Ascending aorta (tissue), 2 donors: ENCODE data around the gene PRLHR. TPM values are rescaled to one million over a fixed set of nuclear protein-coding genes. Genes with fewer than 3 reads are reported as not detected.

Source experiments
- DNase-seq, 2 donors: peaks; one replicate each; pipeline ENCODE4 v3.0.0-alpha.2; 2019; ENCODE audit warnings: low spot score in 2 of 2
- H3K27ac ChIP-seq, 2 donors: fragments of 200-600 bp; sonication (generic); one replicate each; pipeline ENCODE4 v1.5.1; 2016 to 2017; ENCODE audit warnings: mild to moderate bottlenecking in 1 of 2
- H3K27me3 ChIP-seq: fragments of 200-600 bp; sonication (generic); one replicate; pipeline ENCODE4 v1.5.1; 2017
- H3K36me3 ChIP-seq, 2 donors: fragments of 200-600 bp; sonication (generic); one replicate each; pipeline ENCODE4 v1.5.1; 2016
- H3K4me1 ChIP-seq, 2 donors: fragments of 200-600 bp; sonication (generic); one replicate each; pipeline ENCODE4 v1.5.1; 2016 to 2017; ENCODE audit warnings: mild to moderate bottlenecking in 1 of 2
- H3K4me3 ChIP-seq, 2 donors: fragments of 200-600 bp; sonication (generic); one replicate each; pipeline ENCODE4 v1.5.1; 2016 to 2017; ENCODE audit warnings: mild to moderate bottlenecking in 1 of 2
- H3K9me3 ChIP-seq, 2 donors: fragments of 200-600 bp; sonication (generic); one replicate each; pipeline ENCODE4 v1.5.1; 2016
- intact Hi-C: fragments of 100-400 bp; cut with DNase I; formaldehyde crosslinking; loops from one replicate; pipeline ENCODE4 v1.15.1; 2023
- total RNA-seq: library from RNA; depleted of rRNA; stranded (reverse); fragments of >200 nt; gene quantifications from one replicate; pipeline ENCODE4 v1.1.0, GENCODE V29; 2016
- TF ChIP-seq, protein P1 (sequence below), 3 experiments: fragments of 200-600 bp in 2 of 3; fragments of 450-650 bp in 1 of 3; sonication (generic) in 2 of 3; IDR thresholded peaks; one replicate each; pipeline ENCODE4 v1.5.1; 2016 to 2019; ENCODE audit warnings: antibody characterized with exemption in 3 of 3, mild to moderate bottlenecking in 1 of 3, moderate library complexity in 1 of 3

Gene PRLHR
- total RNA-seq, 1 donor from 2014 or later, result not detected

DNA sequence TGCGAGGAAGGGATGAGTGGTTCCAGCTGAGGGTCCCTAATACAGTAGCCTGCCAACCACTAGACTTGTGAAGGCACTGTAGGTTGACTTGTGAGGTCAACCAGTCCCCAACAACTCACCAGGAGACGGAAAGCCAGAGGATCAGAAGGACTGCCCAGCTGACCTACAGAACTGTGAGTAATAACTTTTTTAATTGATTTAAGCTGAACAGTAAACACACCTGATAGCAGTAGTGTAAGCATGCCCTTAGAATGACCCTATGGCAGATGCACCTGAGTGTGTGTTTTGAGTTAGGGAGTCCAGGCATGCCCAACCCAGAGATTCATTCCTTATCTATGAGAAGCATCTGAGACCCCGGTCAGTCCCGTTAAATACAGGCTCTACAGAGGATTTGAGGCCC lies 14.1 kb downstream of the PRLHR start:
- TF ChIP-seq, protein P1, sequence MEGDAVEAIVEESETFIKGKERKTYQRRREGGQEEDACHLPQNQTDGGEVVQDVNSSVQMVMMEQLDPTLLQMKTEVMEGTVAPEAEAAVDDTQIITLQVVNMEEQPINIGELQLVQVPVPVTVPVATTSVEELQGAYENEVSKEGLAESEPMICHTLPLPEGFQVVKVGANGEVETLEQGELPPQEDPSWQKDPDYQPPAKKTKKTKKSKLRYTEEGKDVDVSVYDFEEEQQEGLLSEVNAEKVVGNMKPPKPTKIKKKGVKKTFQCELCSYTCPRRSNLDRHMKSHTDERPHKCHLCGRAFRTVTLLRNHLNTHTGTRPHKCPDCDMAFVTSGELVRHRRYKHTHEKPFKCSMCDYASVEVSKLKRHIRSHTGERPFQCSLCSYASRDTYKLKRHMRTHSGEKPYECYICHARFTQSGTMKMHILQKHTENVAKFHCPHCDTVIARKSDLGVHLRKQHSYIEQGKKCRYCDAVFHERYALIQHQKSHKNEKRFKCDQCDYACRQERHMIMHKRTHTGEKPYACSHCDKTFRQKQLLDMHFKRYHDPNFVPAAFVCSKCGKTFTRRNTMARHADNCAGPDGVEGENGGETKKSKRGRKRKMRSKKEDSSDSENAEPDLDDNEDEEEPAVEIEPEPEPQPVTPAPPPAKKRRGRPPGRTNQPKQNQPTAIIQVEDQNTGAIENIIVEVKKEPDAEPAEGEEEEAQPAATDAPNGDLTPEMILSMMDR (IDR thresholded peaks at IDR 0.05), result no peak
- H3K27me3 ChIP-seq, result no peaks in the 10 kb centered on the region
- no peaks in the 10 kb centered on the region for H3K4me1 ChIP-seq
- intact Hi-C loops, result no loop called here
- H3K27ac ChIP-seq, result no peak overlapping the region
- no peaks in the 10 kb centered on the region for H3K9me3 ChIP-seq
- H3K36me3 ChIP-seq, result no peaks in the 10 kb centered on the region
- no peak for DNase-seq
- H3K4me3 ChIP-seq, result no peak overlapping the region

DNA sequence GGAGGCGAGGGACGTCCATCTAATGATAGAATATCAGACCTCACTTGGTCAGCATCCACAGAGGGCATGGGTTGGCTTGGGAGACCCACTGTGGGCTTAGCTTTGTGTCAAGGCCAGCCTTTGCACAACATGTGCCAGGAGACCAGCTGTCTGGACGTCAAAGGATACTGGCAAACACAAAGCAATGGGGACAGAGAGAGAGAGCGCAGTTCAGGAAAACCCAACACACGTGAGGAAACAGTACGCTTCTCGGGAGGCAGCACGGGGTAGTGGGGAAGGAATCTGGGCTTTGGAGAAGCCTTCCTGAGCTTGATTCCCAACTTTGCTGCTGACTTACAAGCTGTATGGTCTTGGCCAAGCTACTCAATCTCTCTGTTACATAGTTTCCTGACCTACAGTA lies 14.7 kb downstream of the PRLHR start:
- intact Hi-C loops, result no loop called here
- H3K27me3 ChIP-seq, result no peaks in the 10 kb centered on the region
- H3K27ac ChIP-seq, result no peak overlapping the region
- TF ChIP-seq, protein P1 (IDR thresholded peaks at IDR 0.05), result no peak
- no peak overlapping the region for H3K4me3 ChIP-seq
- H3K4me1 ChIP-seq, result no peaks in the 10 kb centered on the region
- H3K36me3 ChIP-seq, result no peaks in the 10 kb centered on the region
- H3K9me3 ChIP-seq, result no peaks in the 10 kb centered on the region
- DNase-seq, result no peak

DNA sequence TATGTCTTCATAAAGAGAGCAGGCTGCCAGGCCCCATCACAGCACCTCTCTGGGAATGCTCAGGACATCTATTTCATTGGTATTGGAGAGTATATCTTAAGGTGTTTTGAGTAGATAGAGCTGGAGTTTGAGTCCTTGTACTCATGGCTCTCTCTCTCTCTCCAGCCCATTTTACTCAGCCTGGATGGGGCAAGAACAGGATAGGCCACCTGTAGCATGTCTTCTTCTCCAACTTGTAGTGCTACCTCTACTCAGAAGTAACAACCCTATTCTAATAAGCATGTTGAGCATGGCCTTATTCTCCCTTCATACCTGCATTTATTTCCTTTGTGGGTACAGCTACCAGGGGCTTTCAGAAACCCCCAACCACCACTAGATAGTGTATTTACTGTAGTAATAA lies 21.9 kb downstream of the PRLHR start:
- no peaks in the 10 kb centered on the region for H3K36me3 ChIP-seq
- H3K9me3 ChIP-seq, result no peaks in the 10 kb centered on the region
- intact Hi-C loops, result no loop called here
- no peak overlapping the region for H3K27ac ChIP-seq
- no peak for DNase-seq
- H3K27me3 ChIP-seq, result no peaks in the 10 kb centered on the region
- peaks cover 0 to 3% of the 10 kb centered on the region in 2 donors for H3K4me1 ChIP-seq
- no peak overlapping the region for H3K4me3 ChIP-seq
- TF ChIP-seq, protein P1 (IDR thresholded peaks at IDR 0.05), result no peak

DNA sequence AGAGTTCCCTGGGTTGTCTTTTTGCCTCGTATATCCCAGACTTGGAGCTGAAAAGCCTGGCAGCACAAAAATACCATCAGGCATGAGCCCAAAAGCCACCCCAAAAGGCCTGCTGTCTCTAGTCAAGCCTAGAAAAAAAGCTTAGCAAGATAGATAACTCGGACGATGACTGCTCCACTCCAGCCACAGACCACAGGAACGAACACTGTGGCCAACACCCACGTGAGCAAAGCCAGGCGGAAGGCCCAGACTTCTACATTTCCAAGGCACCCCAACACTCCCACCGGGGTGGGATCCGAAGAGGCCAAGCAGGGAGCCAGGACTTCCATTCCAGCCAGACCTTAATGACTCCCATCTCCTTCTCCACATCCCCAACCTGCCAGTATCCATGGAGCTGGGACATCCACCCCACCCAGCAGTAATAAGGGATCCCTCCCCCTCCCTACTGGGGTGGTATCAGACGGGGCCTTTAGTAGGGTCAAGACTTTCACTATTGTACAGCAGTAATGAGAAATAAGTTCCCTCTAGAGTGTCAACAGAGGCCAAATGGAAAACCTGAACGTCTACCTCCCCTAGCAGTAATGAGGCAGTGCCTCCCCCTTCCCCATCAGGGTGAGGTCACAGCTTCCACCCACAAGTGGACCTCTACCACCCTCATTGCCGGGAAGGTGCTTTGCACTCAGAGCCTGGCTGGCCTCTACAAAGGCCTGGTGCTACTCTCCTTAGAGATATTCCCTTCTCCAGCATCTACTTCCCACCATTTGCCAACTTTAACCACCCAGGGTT lies 23.0 kb downstream of the PRLHR start:
- Histone ChIP-seq H3K4me1 (peaks cover 0 to 3% of the 10 kb centered on the region in 2 donors), H3K27ac (no peak overlapping the region), H3K36me3 (no peaks in the 10 kb centered on the region), H3K27me3 (no peaks in the 10 kb centered on the region), H3K4me3 (no peak overlapping the region), H3K9me3 (no peaks in the 10 kb centered on the region)
- intact Hi-C loops, result no loop called here
- TF ChIP-seq, protein P1 (IDR thresholded peaks at IDR 0.05), result no peak
- DNase-seq, result no peak

DNA sequence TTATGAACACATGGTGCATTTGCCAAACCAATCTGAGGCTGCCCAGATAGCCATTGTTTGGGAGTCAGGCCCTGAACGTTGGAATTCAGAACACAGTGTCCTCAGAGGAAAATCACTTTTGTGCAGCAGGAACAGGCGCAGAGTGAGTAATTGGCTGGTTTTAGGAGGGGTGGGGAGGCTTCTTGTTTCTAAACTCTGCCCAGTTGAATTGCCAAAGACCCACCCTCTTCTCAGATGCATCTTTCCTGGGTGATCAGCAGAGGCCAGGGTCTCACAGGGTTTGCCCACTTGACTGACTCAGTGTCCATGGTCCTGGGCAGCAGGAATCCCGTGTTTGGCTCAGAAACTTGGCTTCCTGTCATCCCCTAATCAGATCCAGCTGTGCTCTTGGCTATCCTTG lies 24.3 kb downstream of the PRLHR start:
- DNase-seq, result no peak
- no peak overlapping the region for H3K27ac ChIP-seq
- no peak overlapping the region for H3K4me3 ChIP-seq
- TF ChIP-seq, protein P1 (IDR thresholded peaks at IDR 0.05), result no peak
- intact Hi-C loops, result no loop called here
- H3K9me3 ChIP-seq, result no peaks in the 10 kb centered on the region
- peaks cover 0 to 3% of the 10 kb centered on the region in 2 donors for H3K4me1 ChIP-seq
- H3K36me3 ChIP-seq, result no peaks in the 10 kb centered on the region
- H3K27me3 ChIP-seq, result no peaks in the 10 kb centered on the region
